Measurements from ENCODE around the gene IRF4.

IRF4 gene

DNA sequence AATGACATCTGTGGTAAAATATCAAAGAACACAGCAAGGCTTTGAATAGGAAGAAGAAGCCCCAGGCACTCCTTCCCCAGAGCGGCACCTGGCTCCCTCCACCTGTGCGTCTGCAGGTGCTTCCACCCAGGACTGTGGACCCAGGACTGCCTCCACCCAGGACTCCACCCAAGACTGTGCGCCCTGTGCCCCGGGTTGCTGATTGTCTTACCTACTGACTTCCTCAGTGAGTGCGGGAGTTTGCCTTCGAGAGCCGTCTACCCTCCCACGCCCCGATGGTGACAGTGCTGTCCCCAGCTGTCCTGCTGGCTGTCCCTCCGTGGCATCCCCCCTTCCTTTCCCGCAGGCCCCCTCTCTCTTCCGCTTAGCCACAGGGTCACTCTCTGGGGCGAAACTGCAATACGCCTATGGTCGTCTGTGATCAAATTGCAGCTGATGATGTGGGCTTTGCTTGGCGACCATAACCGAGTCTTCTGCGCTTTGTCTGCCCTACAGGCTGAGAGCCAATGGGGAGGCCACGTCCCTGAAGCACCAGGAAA lies 52.1 kb downstream of the IRF4 start:
- no peak overlapping the region for H3K4me3 ChIP-seq (ENCODE audit: low read depth, low read length)
- DNase-seq (ENCODE audit: low read depth), result no peak
- TF ChIP-seq POLR2A (IDR thresholded peaks at IDR 0.05; ENCODE audit: extremely low read depth, insufficient read length) (no peak), MYC (IDR thresholded peaks at IDR 0.05; ENCODE audit: low read depth, low read length) (no peak)
- TF ChIP-seq, protein P1, sequence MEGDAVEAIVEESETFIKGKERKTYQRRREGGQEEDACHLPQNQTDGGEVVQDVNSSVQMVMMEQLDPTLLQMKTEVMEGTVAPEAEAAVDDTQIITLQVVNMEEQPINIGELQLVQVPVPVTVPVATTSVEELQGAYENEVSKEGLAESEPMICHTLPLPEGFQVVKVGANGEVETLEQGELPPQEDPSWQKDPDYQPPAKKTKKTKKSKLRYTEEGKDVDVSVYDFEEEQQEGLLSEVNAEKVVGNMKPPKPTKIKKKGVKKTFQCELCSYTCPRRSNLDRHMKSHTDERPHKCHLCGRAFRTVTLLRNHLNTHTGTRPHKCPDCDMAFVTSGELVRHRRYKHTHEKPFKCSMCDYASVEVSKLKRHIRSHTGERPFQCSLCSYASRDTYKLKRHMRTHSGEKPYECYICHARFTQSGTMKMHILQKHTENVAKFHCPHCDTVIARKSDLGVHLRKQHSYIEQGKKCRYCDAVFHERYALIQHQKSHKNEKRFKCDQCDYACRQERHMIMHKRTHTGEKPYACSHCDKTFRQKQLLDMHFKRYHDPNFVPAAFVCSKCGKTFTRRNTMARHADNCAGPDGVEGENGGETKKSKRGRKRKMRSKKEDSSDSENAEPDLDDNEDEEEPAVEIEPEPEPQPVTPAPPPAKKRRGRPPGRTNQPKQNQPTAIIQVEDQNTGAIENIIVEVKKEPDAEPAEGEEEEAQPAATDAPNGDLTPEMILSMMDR (IDR thresholded peaks at IDR 0.05; ENCODE audit: low read depth, low read length), result no peak
- TF ChIP-seq, protein P2, sequence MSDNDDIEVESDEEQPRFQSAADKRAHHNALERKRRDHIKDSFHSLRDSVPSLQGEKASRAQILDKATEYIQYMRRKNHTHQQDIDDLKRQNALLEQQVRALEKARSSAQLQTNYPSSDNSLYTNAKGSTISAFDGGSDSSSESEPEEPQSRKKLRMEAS (IDR thresholded peaks at IDR 0.05; ENCODE audit: low read depth, low read length), result no peak

DNA sequence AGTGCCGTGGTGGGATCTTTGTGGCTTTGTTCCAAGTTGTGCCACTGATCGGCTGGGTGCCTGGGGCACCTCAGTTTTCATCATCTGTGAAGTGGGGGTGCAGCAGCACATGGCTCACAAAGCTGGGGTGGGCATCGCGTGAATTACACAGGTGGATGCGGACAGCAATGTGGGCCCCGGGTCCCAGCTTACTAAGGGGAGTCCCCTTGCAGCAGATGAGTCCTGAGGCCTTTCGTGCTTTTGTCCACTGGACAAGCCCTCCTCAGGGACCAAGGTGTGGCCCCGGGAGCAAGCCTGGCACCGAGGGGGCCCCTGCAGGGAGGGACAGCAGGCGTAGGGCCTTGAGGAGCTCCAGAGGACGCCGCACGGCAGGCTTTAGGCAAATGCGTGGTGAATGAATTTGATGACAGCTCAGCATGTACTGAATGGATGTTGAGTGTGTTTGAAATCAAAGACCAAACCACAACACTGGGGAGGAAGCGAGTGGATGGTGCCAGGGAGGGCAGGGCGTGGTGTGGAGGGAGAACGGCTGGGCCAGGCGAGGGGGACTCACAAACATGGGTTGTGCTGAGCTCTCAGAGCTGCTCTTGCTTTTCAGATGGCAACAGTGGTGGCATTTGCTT lies 53.2 kb downstream of the IRF4 start:
- TF ChIP-seq, protein P1 (IDR thresholded peaks at IDR 0.05; ENCODE audit: low read depth, low read length), result no peak
- TF ChIP-seq, protein P2 (IDR thresholded peaks at IDR 0.05; ENCODE audit: low read depth, low read length), result no peak
- TF ChIP-seq MYC (IDR thresholded peaks at IDR 0.05; ENCODE audit: low read depth, low read length) (no peak), POLR2A (IDR thresholded peaks at IDR 0.05; ENCODE audit: extremely low read depth, insufficient read length) (no peak)
- DNase-seq (ENCODE audit: low read depth), result no peak
- no peak overlapping the region for H3K4me3 ChIP-seq (ENCODE audit: low read depth, low read length)

DNA sequence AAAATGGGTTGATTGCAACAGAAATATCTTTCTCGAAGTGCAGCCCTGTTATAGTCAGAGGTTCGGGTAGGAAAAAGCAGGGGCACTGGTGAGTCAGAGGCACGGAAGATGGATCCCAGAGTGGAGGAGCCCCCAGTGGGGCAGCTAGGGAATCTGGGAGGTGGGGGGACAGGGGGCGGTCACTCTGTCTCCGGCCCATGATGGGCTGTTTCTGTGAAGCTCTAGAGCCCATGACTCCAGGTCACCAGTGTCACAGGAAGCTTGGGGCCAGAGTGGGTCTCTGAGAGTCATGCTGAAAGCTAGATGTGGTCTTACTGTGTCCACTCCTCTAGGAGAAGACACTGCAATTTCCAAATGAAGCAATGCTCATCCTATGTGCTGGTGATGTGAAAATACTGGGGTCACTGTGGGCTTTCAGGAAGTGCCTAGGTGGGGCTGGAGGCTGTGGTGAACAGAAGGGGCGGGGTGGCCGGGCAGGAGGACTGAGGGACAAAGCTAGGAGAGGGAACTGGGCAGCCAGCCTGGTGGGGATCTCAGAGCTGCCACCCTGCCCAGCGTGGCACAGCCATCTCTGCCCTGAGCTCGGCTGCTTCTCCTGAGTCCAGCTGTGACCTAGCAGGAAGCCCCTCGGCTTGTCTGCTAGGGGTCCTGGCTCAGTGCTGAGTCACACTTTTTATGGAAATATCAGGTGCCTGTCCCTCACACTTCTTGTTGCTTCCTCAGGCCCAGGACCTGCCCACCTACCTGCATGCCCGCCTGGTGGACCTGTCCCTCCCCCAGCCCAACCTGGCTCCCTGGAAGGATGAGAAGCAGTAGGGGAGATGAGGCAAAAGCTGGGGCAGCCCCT lies 54.2 kb downstream of the IRF4 start:
- TF ChIP-seq MYC (IDR thresholded peaks at IDR 0.05; ENCODE audit: low read depth, low read length) (no peak), POLR2A (IDR thresholded peaks at IDR 0.05; ENCODE audit: extremely low read depth, insufficient read length) (no peak)
- TF ChIP-seq, protein P2 (IDR thresholded peaks at IDR 0.05; ENCODE audit: low read depth, low read length), result no peak
- TF ChIP-seq, protein P1 (IDR thresholded peaks at IDR 0.05; ENCODE audit: low read depth, low read length), result no peak
- no peak for DNase-seq (ENCODE audit: low read depth)
- no peak overlapping the region for H3K4me3 ChIP-seq (ENCODE audit: low read depth, low read length)

DNA sequence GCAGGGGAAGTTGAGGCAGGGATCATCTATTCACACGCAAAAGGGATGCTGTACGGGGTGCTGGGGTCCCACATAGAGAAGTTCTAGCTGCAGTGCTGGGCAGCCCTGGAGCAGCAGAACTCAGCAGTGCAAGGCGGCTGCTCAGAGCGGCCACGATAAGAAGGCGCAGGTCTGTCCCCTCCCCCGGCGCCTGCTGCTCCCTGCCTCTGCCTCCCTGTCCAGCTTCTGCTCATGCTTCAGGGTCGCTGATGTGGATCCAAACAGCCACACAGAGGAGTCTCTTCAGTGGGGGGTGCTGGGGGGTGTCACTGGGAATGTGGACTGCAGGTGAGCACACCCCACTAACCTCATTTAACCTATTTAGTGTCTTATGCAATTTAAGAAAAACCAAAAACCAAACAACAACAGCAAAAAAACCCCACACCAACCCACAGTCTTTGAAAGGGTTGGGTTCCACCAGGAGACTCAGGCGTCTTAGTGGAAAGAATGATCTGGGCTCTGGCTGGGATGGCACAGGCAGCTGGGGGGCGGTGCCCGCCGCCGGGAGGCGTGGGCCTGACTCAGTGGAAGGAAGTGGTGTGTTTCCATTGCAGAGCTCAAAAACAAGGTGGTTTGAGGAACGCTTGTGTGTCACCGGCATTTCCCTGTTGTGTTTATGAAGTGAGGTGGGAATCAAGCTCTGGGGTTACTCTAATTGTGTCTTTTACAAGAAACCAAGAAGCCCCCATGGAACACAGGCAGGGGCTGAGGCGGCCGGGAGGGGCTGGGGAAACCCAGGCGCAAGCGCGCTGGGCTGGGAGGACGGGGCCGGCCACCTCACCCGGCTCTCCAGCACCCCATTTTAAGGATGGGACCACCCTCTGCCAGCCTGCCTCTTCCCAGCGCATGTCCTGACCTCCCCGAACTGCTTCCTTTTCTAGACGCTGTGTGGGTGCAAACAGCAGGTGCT lies 55.1 kb downstream of the IRF4 start:
- no peak for DNase-seq (ENCODE audit: low read depth)
- no peak overlapping the region for H3K4me3 ChIP-seq (ENCODE audit: low read depth, low read length)
- TF ChIP-seq POLR2A (IDR thresholded peaks at IDR 0.05; ENCODE audit: extremely low read depth, insufficient read length), result no peak
- TF ChIP-seq, protein P1 (IDR thresholded peaks at IDR 0.05; ENCODE audit: low read depth, low read length), result no peak
- TF ChIP-seq, protein P2 (IDR thresholded peaks at IDR 0.05; ENCODE audit: low read depth, low read length), result no peak
- TF ChIP-seq MYC (IDR thresholded peaks at IDR 0.05; ENCODE audit: low read depth, low read length), result no peak

All from NB4 (cell line).